Stomach (tissue), 4 donors: ENCODE results near the gene WASF3.

ENCODE experiments used
- EP300 ChIP-seq: sonication (generic); formaldehyde crosslinking; IDR thresholded peaks from one replicate; pipeline ENCODE4 v1.6.1; 2017; ENCODE audit warnings: antibody characterized with exemption
- POLR2AphosphoS5 ChIP-seq, 3 donors: sonication (generic); formaldehyde crosslinking; IDR thresholded peaks; one replicate each; pipeline ENCODE4 v1.6.1; 2016; ENCODE audit warnings: antibody characterized with exemption in 3 of 3
- TF ChIP-seq, protein P1 (sequence below), 7 experiments: fragments of 450-650 bp in 4 of 7; fragments of 200-600 bp in 3 of 7; sonication (generic) in 3 of 7; IDR thresholded peaks; one replicate each; pipeline ENCODE4 v1.5.1; 2016 to 2019; ENCODE audit warnings: antibody characterized with exemption in 7 of 7, control low read depth in 2 of 7, mild to moderate bottlenecking in 1 of 7

GRCh38 chr13:26618726-26619125 lies 61.2 kb downstream of the WASF3 start:
- TF ChIP-seq POLR2AphosphoS5 (IDR thresholded peaks at IDR 0.05) (no peak), EP300 (no peak)
- TF ChIP-seq, protein P1, sequence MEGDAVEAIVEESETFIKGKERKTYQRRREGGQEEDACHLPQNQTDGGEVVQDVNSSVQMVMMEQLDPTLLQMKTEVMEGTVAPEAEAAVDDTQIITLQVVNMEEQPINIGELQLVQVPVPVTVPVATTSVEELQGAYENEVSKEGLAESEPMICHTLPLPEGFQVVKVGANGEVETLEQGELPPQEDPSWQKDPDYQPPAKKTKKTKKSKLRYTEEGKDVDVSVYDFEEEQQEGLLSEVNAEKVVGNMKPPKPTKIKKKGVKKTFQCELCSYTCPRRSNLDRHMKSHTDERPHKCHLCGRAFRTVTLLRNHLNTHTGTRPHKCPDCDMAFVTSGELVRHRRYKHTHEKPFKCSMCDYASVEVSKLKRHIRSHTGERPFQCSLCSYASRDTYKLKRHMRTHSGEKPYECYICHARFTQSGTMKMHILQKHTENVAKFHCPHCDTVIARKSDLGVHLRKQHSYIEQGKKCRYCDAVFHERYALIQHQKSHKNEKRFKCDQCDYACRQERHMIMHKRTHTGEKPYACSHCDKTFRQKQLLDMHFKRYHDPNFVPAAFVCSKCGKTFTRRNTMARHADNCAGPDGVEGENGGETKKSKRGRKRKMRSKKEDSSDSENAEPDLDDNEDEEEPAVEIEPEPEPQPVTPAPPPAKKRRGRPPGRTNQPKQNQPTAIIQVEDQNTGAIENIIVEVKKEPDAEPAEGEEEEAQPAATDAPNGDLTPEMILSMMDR (IDR thresholded peaks at IDR 0.05), result no peak
